ENCODE data around the gene DRAXIN. TPM values are rescaled to one million over a fixed set of nuclear protein-coding genes. Genes with fewer than 3 reads are reported as not detected.

DRAXIN gene
- total RNA-seq, 4 donors from 2014 or later: 0.08 to 0.10 (median 0.08) TPM; not detected in 1

DNA sequence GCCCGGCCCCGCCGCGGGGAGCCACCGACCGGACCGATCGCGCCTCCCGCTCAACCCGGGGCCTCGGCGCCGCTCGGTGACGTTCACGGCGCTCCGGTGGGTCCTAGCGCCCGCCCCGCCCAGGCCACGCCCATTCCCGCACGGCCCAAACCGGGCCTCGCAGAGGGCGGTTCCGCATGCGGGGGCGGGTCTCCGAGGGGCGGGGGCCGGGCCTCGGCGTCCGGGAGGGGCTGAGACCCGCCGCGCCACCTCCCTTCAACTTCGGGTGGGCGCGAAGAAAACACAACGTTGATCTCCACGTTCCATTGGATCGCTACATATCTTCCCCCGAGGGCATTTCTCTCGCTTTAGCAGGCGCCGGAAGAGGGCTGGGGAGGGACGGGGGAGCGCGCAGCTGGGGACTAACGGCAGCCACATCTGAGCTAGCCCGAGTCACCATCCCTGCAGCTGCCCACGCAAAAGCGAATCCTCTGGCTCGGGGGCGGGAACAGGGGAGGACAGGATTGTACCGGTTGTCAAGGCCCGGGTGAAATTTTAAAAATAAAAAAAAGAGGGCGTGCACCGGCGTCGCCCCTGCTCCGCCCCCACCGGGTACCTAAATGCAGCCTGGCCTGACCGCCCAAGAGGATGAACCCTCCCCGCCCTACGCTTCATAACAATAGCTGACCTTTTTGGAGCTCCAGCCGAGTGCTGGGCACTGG lies 10.3 kb upstream of the DRAXIN start, which contains the start of gene MAD2L2:
MAD2L2 (minus strand) TSS at position 78 of the 701 bp plus-strand sequence. CDS start 547 bp downstream, outside the sequence.
- peak within 1 kb of the TSS; percentile 77 for H3K4me3 ChIP-seq
- peak; percentile 90 to 93 for DNase-seq (ENCODE audit: low spot score in 2 of 2)
- no peaks in the 10 kb centered on the region for H3K9me3 ChIP-seq
- H3K27ac ChIP-seq: peak within 1 kb of the TSS; percentile 79
- H3K4me1 ChIP-seq: peaks cover 25% of the 10 kb centered on the region
- H3K36me3 ChIP-seq: peaks cover 10% of the 10 kb centered on the region
- no peaks in the 10 kb centered on the region for H3K27me3 ChIP-seq
- WGBS: 0% methylated on average over 16 of the region's 71 CpGs
- no peak for TF ChIP-seq POLR2AphosphoS5 (IDR thresholded peaks at IDR 0.05)

DNA sequence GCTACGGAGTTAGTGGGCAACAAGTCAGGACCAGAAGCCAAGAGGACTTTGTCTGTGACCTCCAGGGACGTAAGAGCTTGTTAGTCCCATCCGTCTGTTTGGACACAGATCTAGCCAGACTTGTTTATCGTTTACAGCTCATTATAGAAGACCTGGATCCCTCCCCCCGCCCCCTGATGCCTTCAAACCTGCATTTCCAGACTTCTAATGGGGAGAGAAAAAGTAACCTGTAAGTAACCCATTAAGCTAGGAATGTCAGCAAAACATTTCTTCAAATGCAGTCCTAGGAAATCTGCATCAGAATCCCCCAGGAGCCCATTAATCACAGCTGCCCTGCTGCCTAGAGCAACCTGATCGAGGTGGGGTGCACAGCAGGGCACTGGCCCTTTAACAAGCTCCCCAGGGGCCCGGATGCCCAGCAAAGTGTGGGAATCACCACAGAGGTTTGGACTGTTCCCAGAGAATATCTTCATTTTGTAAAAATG lies 9.2 kb upstream of the DRAXIN start:
- WGBS: 51% methylated on average over 7 of the region's 7 CpGs
- Histone ChIP-seq H3K4me1 (peaks cover 25% of the 10 kb centered on the region), H3K27me3 (no peaks in the 10 kb centered on the region), H3K4me3 (no peak overlapping the region), H3K36me3 (peaks cover 3% of the 10 kb centered on the region), H3K27ac (no peak overlapping the region), H3K9me3 (no peaks in the 10 kb centered on the region)
- TF ChIP-seq EP300 (IDR thresholded peaks at IDR 0.05): no peak
- TF ChIP-seq, protein P1, sequence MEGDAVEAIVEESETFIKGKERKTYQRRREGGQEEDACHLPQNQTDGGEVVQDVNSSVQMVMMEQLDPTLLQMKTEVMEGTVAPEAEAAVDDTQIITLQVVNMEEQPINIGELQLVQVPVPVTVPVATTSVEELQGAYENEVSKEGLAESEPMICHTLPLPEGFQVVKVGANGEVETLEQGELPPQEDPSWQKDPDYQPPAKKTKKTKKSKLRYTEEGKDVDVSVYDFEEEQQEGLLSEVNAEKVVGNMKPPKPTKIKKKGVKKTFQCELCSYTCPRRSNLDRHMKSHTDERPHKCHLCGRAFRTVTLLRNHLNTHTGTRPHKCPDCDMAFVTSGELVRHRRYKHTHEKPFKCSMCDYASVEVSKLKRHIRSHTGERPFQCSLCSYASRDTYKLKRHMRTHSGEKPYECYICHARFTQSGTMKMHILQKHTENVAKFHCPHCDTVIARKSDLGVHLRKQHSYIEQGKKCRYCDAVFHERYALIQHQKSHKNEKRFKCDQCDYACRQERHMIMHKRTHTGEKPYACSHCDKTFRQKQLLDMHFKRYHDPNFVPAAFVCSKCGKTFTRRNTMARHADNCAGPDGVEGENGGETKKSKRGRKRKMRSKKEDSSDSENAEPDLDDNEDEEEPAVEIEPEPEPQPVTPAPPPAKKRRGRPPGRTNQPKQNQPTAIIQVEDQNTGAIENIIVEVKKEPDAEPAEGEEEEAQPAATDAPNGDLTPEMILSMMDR (IDR thresholded peaks at IDR 0.05): no peak
- no peak for TF ChIP-seq POLR2AphosphoS5 (IDR thresholded peaks at IDR 0.05)
- TF ChIP-seq POLR2A (IDR thresholded peaks at IDR 0.05): no peak
- DNase-seq (ENCODE audit: low spot score in 2 of 2): no peak

DNA sequence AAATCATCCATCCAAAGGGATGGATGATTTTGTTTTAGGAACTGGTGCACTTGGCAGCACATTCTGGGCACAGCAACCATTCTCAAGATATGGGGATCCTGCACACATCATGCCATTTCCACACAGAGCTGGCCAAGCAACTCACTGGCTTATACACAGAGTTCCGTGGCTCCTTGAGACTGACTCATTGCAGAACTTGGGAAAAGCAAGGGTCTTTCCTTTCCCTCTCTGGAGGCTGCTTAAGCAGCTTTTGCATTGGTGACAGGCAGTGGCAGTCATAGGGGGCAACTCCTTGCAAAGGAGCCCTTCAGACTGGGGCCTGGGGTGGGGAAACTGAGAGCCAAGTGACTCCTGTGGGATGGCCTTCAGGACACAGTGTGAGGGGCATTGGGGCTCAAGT lies 8.7 kb upstream of the DRAXIN start:
- H3K36me3 ChIP-seq: no peaks in the 10 kb centered on the region
- H3K9me3 ChIP-seq: no peaks in the 10 kb centered on the region
- H3K4me3 ChIP-seq: no peak overlapping the region
- H3K27ac ChIP-seq: no peak overlapping the region
- TF ChIP-seq EP300 (IDR thresholded peaks at IDR 0.05) (no peak), POLR2AphosphoS5 (IDR thresholded peaks at IDR 0.05) (no peak), POLR2A (IDR thresholded peaks at IDR 0.05) (no peak)
- TF ChIP-seq, protein P1 (IDR thresholded peaks at IDR 0.05): no peak
- peaks cover 25% of the 10 kb centered on the region for H3K4me1 ChIP-seq
- WGBS: 67% methylated on average over 1 of the region's 1 CpG
- no peaks in the 10 kb centered on the region for H3K27me3 ChIP-seq
- no peak for DNase-seq (ENCODE audit: low spot score in 2 of 2)

DNA sequence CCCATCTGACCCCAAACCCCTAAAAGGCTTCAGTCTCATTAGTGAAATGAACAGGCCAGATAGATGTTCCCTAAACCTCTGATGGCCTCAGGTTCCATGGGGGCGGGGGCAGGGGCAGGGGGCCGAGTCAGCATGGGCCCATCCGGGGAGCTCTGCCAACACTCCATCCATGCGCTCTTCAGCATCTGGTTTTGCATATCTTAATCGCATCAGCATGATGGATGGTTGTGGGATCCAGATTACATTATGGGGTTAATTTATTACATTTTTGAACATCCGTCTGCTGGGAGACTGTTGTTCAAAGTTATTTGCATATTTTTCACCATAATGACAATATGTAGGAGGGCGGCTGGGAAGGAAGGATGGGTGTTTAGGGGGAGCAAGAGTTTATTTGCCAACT lies 7.4 kb upstream of the DRAXIN start:
- Histone ChIP-seq H3K4me1 (peaks cover 25% of the 10 kb centered on the region), H3K36me3 (no peaks in the 10 kb centered on the region), H3K27ac (no peak overlapping the region), H3K27me3 (peaks cover 11% of the 10 kb centered on the region), H3K9me3 (no peaks in the 10 kb centered on the region), H3K4me3 (no peak overlapping the region)
- TF ChIP-seq POLR2A (IDR thresholded peaks at IDR 0.05) (no peak), EP300 (IDR thresholded peaks at IDR 0.05) (no peak), POLR2AphosphoS5 (IDR thresholded peaks at IDR 0.05) (no peak)
- TF ChIP-seq, protein P1 (IDR thresholded peaks at IDR 0.05): no peak
- no peak for DNase-seq (ENCODE audit: low spot score in 2 of 2)
- 58% methylated on average over 7 of the region's 7 CpGs for WGBS

DNA sequence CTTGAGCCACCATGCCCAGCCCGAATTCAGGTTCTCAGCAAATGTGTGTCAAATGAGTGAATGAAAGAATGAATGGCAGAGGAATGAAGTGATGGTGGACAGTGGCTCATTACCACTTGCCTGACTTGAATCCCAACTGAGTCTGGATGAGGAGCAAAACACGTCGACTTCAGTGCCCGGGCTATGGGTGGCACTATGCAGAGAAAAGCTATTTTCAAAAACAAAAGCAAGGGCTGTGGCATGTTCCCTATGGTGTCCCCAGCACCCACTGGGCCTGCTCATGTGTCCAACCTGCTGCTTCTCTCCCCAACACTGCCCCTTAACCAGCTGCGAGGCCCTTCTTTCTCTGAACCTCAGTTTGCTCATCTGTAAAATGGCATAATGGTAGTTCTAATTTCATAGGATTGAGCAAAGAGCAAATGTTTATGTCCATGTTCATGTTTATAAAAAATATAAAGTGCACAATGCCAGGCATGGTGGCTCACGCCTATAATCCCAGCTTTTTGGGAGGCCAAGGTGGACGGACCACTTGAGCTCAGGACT lies 6.2 kb upstream of the DRAXIN start:
- TF ChIP-seq EP300 (IDR thresholded peaks at IDR 0.05) (no peak), POLR2AphosphoS5 (IDR thresholded peaks at IDR 0.05) (no peak), POLR2A (IDR thresholded peaks at IDR 0.05) (no peak)
- TF ChIP-seq, protein P1 (IDR thresholded peaks at IDR 0.05): no peak
- H3K27me3 ChIP-seq: peaks cover 23% of the 10 kb centered on the region
- no peaks in the 10 kb centered on the region for H3K36me3 ChIP-seq
- H3K27ac ChIP-seq: no peak overlapping the region
- DNase-seq (ENCODE audit: low spot score in 2 of 2): no peak
- peaks cover 14% of the 10 kb centered on the region for H3K4me1 ChIP-seq
- H3K9me3 ChIP-seq: no peaks in the 10 kb centered on the region
- 92% methylated on average over 7 of the region's 7 CpGs for WGBS
- no peak overlapping the region for H3K4me3 ChIP-seq

All from suprapubic skin (tissue), 4 donors.